Stomach (tissue), 9 donors: Measurements from ENCODE around the gene LCLAT1. TPM values are rescaled to one million over a fixed set of nuclear protein-coding genes. Genes with fewer than 3 reads are reported as not detected.

ENCODE experiments used
- DNase-seq, 2 donors: peaks; one replicate each; pipeline versions ENCODE4 v3.0.0 to v3.0.0-alpha.2; 2013 to 2019
- H3K27ac ChIP-seq, 5 donors: fragments of 200-600 bp in 4 of 5; sonication (generic) in 4 of 5; one replicate each; pipeline ENCODE4 v1.5.1; 2013 to 2019; ENCODE audit warnings: mild to moderate bottlenecking in 1 of 5, moderate library complexity in 1 of 5
- H3K27me3 ChIP-seq, 3 donors: fragments of 200-600 bp; sonication (generic); one replicate each; pipeline ENCODE4 v1.5.1; 2017 to 2019; ENCODE audit warnings: mixed run types in 1 of 3
- H3K36me3 ChIP-seq, 4 donors: fragments of 200-600 bp; sonication (generic); 1 replicate in 3 of 4; 2 replicates in 1 of 4; pipeline ENCODE4 v1.5.1; 2016 to 2019
- H3K4me1 ChIP-seq, 4 donors: fragments of 200-600 bp; sonication (generic); one replicate each; pipeline ENCODE4 v1.5.1; 2016 to 2019
- H3K4me3 ChIP-seq, 4 donors: fragments of 200-600 bp; sonication (generic) in 3 of 4; one replicate each; pipeline ENCODE4 v1.5.1; 2016 to 2019; ENCODE audit warnings: mild to moderate bottlenecking in 1 of 4
- H3K9me3 ChIP-seq, 4 donors: fragments of 200-600 bp; sonication (generic); one replicate each; pipeline ENCODE4 v1.5.1; 2016 to 2019
- CTCF ChIP-seq, 7 experiments: fragments of 450-650 bp in 4 of 7; fragments of 200-600 bp in 3 of 7; sonication (generic) in 3 of 7; IDR thresholded peaks; one replicate each; pipeline ENCODE4 v1.5.1; 2016 to 2019; ENCODE audit warnings: antibody characterized with exemption in 7 of 7, control low read depth in 2 of 7, mild to moderate bottlenecking in 1 of 7
- EP300 ChIP-seq: sonication (generic); formaldehyde crosslinking; IDR thresholded peaks from one replicate; pipeline ENCODE4 v1.6.1; 2017; ENCODE audit warnings: antibody characterized with exemption
- POLR2A ChIP-seq, 4 donors: fragments of 450-650 bp; IDR thresholded peaks; one replicate each; pipeline ENCODE4 v1.6.1; 2016; ENCODE audit warnings: antibody characterized with exemption in 4 of 4, control low read depth in 2 of 4, mild to moderate bottlenecking in 1 of 4, moderate library complexity in 1 of 4
- POLR2AphosphoS5 ChIP-seq, 3 donors: sonication (generic); formaldehyde crosslinking; IDR thresholded peaks; one replicate each; pipeline ENCODE4 v1.6.1; 2016; ENCODE audit warnings: antibody characterized with exemption in 3 of 3
- WGBS, 5 donors: extraction: QIAGEN DNeasy Blood & Tissue Kit in 3 of 5; methylation state at CpG; one replicate each; pipeline versions ENCODE4 v1.1.5 to v1.1.7; 2013 to 2018; 5-methylcytosine and 5-hydroxymethylcytosine counted together
- intact Hi-C: fragments of 100-400 bp; cut with DNase I; formaldehyde crosslinking; loops from one replicate; pipeline ENCODE4 v1.15.1; 2023; ENCODE audit warnings: low total_unique reads
- polyA plus RNA-seq, 3 donors: library from polyadenylated mRNA; stranded (reverse); fragments of 200-250 nt; gene quantifications; one replicate each; pipeline ENCODE4 v1.2.3, GENCODE V29; 2013
- total RNA-seq, 5 donors: library from RNA; depleted of rRNA; stranded (reverse); fragments of >200 nt; gene quantifications; one replicate each; pipeline versions ENCODE4 v1.1.0 to v1.2.3, GENCODE V29; 2014 to 2016
- donor health status: healthy with polysubstance abuse.
- donor health status: Bipolar disorder and iron deficiency.
- donor health status: healthy.

The LCLAT1 gene
- total and polyA plus RNA-seq, 8 donors: 0.76 to 51.3 (median 12.5) TPM

DNA sequence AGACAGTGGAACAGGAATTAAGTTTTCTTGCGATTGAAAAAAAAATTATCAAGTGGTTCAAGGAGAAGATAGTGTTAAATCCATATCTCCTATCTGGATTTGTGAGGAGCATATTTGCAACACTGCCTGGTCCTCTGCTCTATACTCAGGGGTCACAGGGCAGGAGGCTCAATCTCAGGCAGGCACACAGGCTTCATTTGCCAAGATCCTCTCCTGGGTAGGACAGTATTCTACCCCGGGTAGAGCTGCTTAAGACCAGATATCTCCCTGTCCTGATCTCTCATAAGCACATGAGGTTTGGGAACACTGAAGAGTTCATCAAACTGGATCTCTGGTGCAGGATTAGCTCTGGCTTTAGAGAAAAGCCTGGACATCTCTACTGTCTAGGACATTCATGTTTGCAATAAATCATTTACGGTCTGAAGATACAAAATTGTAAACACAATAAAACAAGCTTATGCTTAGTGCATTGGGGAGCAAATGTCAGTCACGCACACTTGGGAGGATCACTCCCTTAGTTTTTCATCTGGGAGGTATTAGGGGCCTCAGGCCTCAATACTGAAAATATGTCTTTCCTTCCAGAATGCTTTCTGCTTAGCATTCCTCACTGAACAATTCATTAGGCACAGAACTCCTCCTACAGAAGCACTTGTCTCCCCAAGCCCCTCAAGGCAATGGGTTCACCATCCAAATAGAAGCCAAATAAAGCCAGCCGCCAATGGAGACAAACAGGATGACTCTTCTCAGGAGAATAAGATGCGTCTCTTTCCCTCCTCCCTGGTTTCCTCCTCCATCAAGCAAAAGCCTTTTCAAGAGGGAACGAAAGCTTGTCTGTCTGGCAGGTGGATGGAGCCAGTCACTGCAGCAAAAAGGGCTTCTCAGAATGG, 34.1 kb upstream of the LCLAT1 start:
- 50 to 74% (median 61%) methylated on average over 7 of the region's 7 CpGs for WGBS, 5 donors
- Histone ChIP-seq H3K27ac (peak overlapping the region; percentile 20 to 76 (median 68)), H3K27me3 (no peaks in the 10 kb centered on the region), H3K4me1 (peaks cover 0 to 47% (median 9%) of the 10 kb centered on the region in 4 donors), H3K9me3 (no peaks in the 10 kb centered on the region), H3K36me3 (no peaks in the 10 kb centered on the region), H3K4me3 (no peak overlapping the region)
- DNase-seq: peak in 1 of 2 donors; percentile 43
- no peak for TF ChIP-seq EP300
- no peak for TF ChIP-seq POLR2AphosphoS5 (IDR thresholded peaks at IDR 0.05)
- TF ChIP-seq CTCF (IDR thresholded peaks at IDR 0.05): no peak
- no peak for TF ChIP-seq POLR2A (IDR thresholded peaks at IDR 0.05)
- intact Hi-C loops: no loop called here

DNA sequence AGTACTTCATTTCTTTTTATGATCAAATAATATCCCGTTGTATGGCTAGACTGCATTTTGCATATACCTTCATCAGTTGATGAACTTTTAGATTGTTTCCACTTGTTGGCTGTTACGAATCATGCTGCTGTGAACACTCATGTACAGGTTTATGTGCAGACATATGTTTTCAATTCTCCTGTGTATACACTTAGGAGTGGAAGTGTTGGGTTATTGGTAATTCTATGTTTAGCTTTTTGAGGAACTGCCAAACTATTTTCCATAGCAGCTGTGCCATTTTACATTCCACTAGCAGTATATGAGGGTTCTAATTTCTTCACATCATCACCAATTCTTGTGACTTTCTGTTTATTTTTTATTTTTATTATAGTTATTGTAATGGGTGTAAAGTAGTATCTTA, 32.1 kb upstream of the LCLAT1 start:
- no peaks in the 10 kb centered on the region for H3K36me3 ChIP-seq
- DNase-seq: no peak
- no peaks in the 10 kb centered on the region for H3K27me3 ChIP-seq
- H3K9me3 ChIP-seq: no peaks in the 10 kb centered on the region
- intact Hi-C loops: no loop called here
- H3K27ac ChIP-seq: no peak overlapping the region
- H3K4me1 ChIP-seq: peaks cover 0 to 28% (median 4%) of the 10 kb centered on the region in 4 donors
- 92 to 97% (median 94%) methylated on average over 2 of the region's 2 CpGs for WGBS, 5 donors
- TF ChIP-seq EP300 (no peak), CTCF (IDR thresholded peaks at IDR 0.05) (no peak), POLR2AphosphoS5 (IDR thresholded peaks at IDR 0.05) (no peak), POLR2A (IDR thresholded peaks at IDR 0.05) (no peak)
- no peak overlapping the region for H3K4me3 ChIP-seq

GRCh38 chr2:30417253-30417652, 29.8 kb upstream of the LCLAT1 start:
- peak overlapping the region in 4 of 5 donors; percentile 5 to 37 (median 19) for H3K27ac ChIP-seq
- H3K9me3 ChIP-seq: no peaks in the 10 kb centered on the region

DNA sequence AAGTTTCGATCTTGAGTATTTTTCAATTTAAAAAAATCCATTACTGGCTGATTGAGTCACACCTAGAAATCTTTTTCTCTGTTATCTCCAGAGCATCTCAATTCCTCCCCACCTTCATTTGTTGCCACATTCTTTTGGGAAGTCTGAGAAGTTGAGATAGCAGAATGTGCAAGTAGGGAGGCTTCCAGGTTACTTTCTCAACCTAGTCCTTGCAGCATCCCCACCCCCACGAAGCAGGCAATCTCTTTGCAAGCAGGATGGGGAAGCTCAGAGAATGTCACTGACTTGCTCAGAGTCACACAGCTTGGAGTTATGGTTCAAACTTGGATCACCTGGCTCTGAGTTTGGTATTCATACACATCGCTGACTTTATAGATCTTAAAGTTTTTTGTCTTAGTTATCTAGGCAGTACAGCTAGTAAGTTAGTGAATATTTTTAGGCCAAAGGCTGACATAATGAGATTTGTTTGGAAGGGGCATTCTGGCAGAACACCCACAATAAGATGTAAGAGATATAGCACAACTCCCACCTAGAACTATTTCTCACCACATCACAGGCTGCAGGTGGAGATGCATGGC, 25.9 kb upstream of the LCLAT1 start:
- H3K27me3 ChIP-seq: no peaks in the 10 kb centered on the region
- H3K9me3 ChIP-seq: no peaks in the 10 kb centered on the region
- H3K4me3 ChIP-seq: no peak overlapping the region
- DNase-seq: no peak
- intact Hi-C loops: no loop called here
- H3K4me1 ChIP-seq: peaks cover 0 to 23% (median 18%) of the 10 kb centered on the region in 4 donors
- H3K36me3 ChIP-seq: no peaks in the 10 kb centered on the region
- TF ChIP-seq EP300: no peak
- no peak for TF ChIP-seq POLR2A (IDR thresholded peaks at IDR 0.05)
- TF ChIP-seq POLR2AphosphoS5 (IDR thresholded peaks at IDR 0.05): no peak
- TF ChIP-seq CTCF (IDR thresholded peaks at IDR 0.05): no peak
- WGBS, 5 donors: 68 to 82% (median 75%) methylated on average over 3 of the region's 3 CpGs
- H3K27ac ChIP-seq: peak overlapping the region in 1 of 5 donors; percentile 54

More at GRCh38 chr2:30417253-30417652, 29.8 kb upstream of the LCLAT1 start:
- intact Hi-C loops: no loop called here
- no peak for DNase-seq
- Histone ChIP-seq H3K4me1 (peaks cover 0 to 32% (median 15%) of the 10 kb centered on the region in 4 donors), H3K4me3 (no peak overlapping the region), H3K27me3 (no peaks in the 10 kb centered on the region), H3K36me3 (no peaks in the 10 kb centered on the region)
- TF ChIP-seq EP300: no peak
- peak in 1 of 3 donors; percentile 21 for TF ChIP-seq POLR2AphosphoS5 (IDR thresholded peaks at IDR 0.05)
- 42 to 72% (median 49%) methylated on average over 3 of the region's 3 CpGs for WGBS, 5 donors
